Measurements from ENCODE around the gene TSKU. TPM values are rescaled to one million over a fixed set of nuclear protein-coding genes. Genes with fewer than 3 reads are reported as not detected.

Gene TSKU
- total RNA-seq, 1 experiment from 2014 or later: 40.6 TPM

- Mint-ChIP-seq H3K27ac (ENCODE audit: unreplicated experiment) (no peak overlapping the region), H3K36me3 (ENCODE audit: insufficient read depth, unreplicated experiment) (peaks cover 21% of the 10 kb centered on the region), H3K4me1 (ENCODE audit: low read depth, unreplicated experiment) (peaks cover 55% of the 10 kb centered on the region), H3K4me3 (ENCODE audit: unreplicated experiment) (no peak overlapping the region), H3K9me3 (ENCODE audit: unreplicated experiment) (peaks cover 9% of the 10 kb centered on the region), H3K27me3 (ENCODE audit: insufficient read depth, unreplicated experiment) (no peaks in the 10 kb centered on the region)
- CTCF ChIA-PET: interaction anchor here (0.7 kb wide), 1 partner anchor 133 kb away, joined by 3 read pairs; no protein-coding TSS in a partner anchor
- Histone ChIP-seq H3K27me3 (replicated peaks; ENCODE audit: control insufficient read depth, insufficient read depth, low read length) (no peaks in the 10 kb centered on the region), H3K4me1 (peaks cover 45% of the 10 kb centered on the region), H3K36me3 (ENCODE audit: control insufficient read depth, insufficient read depth, low read length) (peaks cover 7% of the 10 kb centered on the region), H3K9me3 (peaks cover 9% of the 10 kb centered on the region), H3K4me3 (ENCODE audit: low read depth, low read length) (no peak overlapping the region)
- no peak for DNase-seq
- POLR2A ChIA-PET: no interaction called here
- BruUV-seq (replicated peaks): no TSS peak
- intact Hi-C loops (cut with micrococcal nuclease; ENCODE audit: unreplicated experiment): no loop called here
- no peak for TF ChIP-seq CTCF (IDR thresholded peaks at IDR 0.05; ENCODE audit: insufficient read depth in 1 of 2, low read depth in 1 of 2, low read length in 1 of 2, severe bottlenecking in 1 of 2, unreplicated experiment in 1 of 2)
Observed at GRCh38 chr11:76786016-76786415, 2.9 kb downstream of the TSKU start.

- Mint-ChIP-seq H3K27ac (ENCODE audit: unreplicated experiment) (no peak overlapping the region), H3K4me1 (ENCODE audit: low read depth, unreplicated experiment) (peaks cover 52% of the 10 kb centered on the region), H3K27me3 (ENCODE audit: insufficient read depth, unreplicated experiment) (no peaks in the 10 kb centered on the region), H3K4me3 (ENCODE audit: unreplicated experiment) (no peak overlapping the region), H3K9me3 (ENCODE audit: unreplicated experiment) (peaks cover 10% of the 10 kb centered on the region), H3K36me3 (ENCODE audit: insufficient read depth, unreplicated experiment) (peaks cover 23% of the 10 kb centered on the region)
- Histone ChIP-seq H3K27me3 (replicated peaks; ENCODE audit: control insufficient read depth, insufficient read depth, low read length) (no peaks in the 10 kb centered on the region), H3K9me3 (peaks cover 13% of the 10 kb centered on the region), H3K4me3 (ENCODE audit: low read depth, low read length) (no peak overlapping the region), H3K4me1 (peaks cover 40% of the 10 kb centered on the region), H3K36me3 (ENCODE audit: control insufficient read depth, insufficient read depth, low read length) (peaks cover 7% of the 10 kb centered on the region)
- intact Hi-C loops (cut with micrococcal nuclease; ENCODE audit: unreplicated experiment): no loop called here
- no peak for TF ChIP-seq CTCF (IDR thresholded peaks at IDR 0.05; ENCODE audit: insufficient read depth in 1 of 2, low read depth in 1 of 2, low read length in 1 of 2, severe bottlenecking in 1 of 2, unreplicated experiment in 1 of 2)
- CTCF ChIA-PET: interaction anchor here (0.7 kb wide), 1 partner anchor 132 kb away, joined by 3 read pairs; no protein-coding TSS in a partner anchor
- DNase-seq: no peak
- BruUV-seq (replicated peaks): no TSS peak
- POLR2A ChIA-PET: no interaction called here
Observed at GRCh38 chr11:76786441-76787014, 3.4 kb downstream of the TSKU start.

GRCh38 chr11:76787271-76787670 is 4.1 kb downstream of the TSKU start:
- Histone ChIP-seq H3K4me1 (peaks cover 33% of the 10 kb centered on the region), H3K9me3 (peaks cover 20% of the 10 kb centered on the region), H3K4me3 (ENCODE audit: low read depth, low read length) (no peak overlapping the region), H3K27me3 (replicated peaks; ENCODE audit: control insufficient read depth, insufficient read depth, low read length) (no peaks in the 10 kb centered on the region), H3K36me3 (ENCODE audit: control insufficient read depth, insufficient read depth, low read length) (peaks cover 10% of the 10 kb centered on the region)
- Mint-ChIP-seq H3K36me3 (ENCODE audit: insufficient read depth, unreplicated experiment) (peaks cover 23% of the 10 kb centered on the region), H3K9me3 (ENCODE audit: unreplicated experiment) (peaks cover 10% of the 10 kb centered on the region), H3K27me3 (ENCODE audit: insufficient read depth, unreplicated experiment) (no peaks in the 10 kb centered on the region), H3K4me3 (ENCODE audit: unreplicated experiment) (no peak overlapping the region), H3K4me1 (ENCODE audit: low read depth, unreplicated experiment) (peaks cover 48% of the 10 kb centered on the region), H3K27ac (ENCODE audit: unreplicated experiment) (peak overlapping the region; percentile 62)
- ChIA-PET POLR2A (no interaction called here), CTCF (interaction anchor here (1.3 kb wide), 1 partner anchor 53 kb away, joined by 6 read pairs; no protein-coding TSS in a partner anchor)
- DNase-seq: no peak
- TF ChIP-seq CTCF (IDR thresholded peaks at IDR 0.05; ENCODE audit: insufficient read depth in 1 of 2, low read depth in 1 of 2, low read length in 1 of 2, severe bottlenecking in 1 of 2, unreplicated experiment in 1 of 2): no peak
- no TSS peak for BruUV-seq (replicated peaks)
- intact Hi-C loops (cut with micrococcal nuclease; ENCODE audit: unreplicated experiment): no loop called here

All from Caco-2 (cell line).